ENCODE results near the gene MKS1.

Gene MKS1

GRCh38 chr17:58242171-58242784 lies 23.2 kb upstream of the MKS1 start:
- no peak for TF ChIP-seq CTCF (conservative IDR thresholded peaks at IDR 0.05; ENCODE audit: low read length)
- no peak for DNase-seq (ENCODE audit: low read depth)
- H3K4me3 ChIP-seq (ENCODE audit: low read length): no peak overlapping the region

- H3K4me3 ChIP-seq (ENCODE audit: low read length): no peak overlapping the region
- no peak for DNase-seq (ENCODE audit: low read depth)
- TF ChIP-seq CTCF (conservative IDR thresholded peaks at IDR 0.05; ENCODE audit: low read length): no peak
Measured at GRCh38 chr17:58239987-58240386, 20.9 kb upstream of the MKS1 start.

GRCh38 chr17:58238147-58238634 lies 19.1 kb upstream of the MKS1 start, which contains the start of gene LPO:
TSS of gene LPO (plus strand) at chr17:58238584. CDS start at chr17:58242980, 4,396 bp downstream.
- no peak within 1 kb of the TSS for H3K4me3 ChIP-seq (ENCODE audit: low read length)
- no peak for DNase-seq (ENCODE audit: low read depth)
- TF ChIP-seq CTCF (conservative IDR thresholded peaks at IDR 0.05; ENCODE audit: low read length): no peak

- no peak overlapping the region for H3K4me3 ChIP-seq (ENCODE audit: low read length)
- TF ChIP-seq CTCF (conservative IDR thresholded peaks at IDR 0.05; ENCODE audit: low read length): no peak
- no peak for DNase-seq (ENCODE audit: low read depth)
Measured at GRCh38 chr17:58236394-58236793, 17.3 kb upstream of the MKS1 start.

DNA sequence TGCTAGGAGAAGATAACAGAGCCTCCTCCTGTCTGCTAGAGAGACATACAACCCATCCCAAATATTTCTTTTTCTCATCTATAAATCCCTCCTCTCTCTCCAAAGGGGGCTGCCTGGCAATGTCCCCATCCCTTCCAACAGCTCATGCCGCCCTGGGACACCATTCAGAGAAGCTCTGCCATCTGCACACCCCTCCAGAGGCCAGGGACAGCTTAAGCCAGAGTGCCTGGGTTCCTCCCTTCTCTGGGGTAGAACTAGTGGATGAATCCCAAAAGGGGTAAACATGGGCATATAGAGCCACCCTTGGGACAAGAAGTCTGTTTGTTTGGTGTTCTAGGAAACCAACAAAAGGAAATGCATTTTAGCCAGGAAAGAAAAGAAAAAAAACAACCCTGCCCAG lies 16.8 kb upstream of the MKS1 start:
- no peak overlapping the region for H3K4me3 ChIP-seq (ENCODE audit: low read length)
- no peak for DNase-seq (ENCODE audit: low read depth)
- no peak for TF ChIP-seq CTCF (conservative IDR thresholded peaks at IDR 0.05; ENCODE audit: low read length)

GRCh38 chr17:58234512-58234911 lies 15.5 kb upstream of the MKS1 start:
- TF ChIP-seq CTCF (conservative IDR thresholded peaks at IDR 0.05; ENCODE audit: low read length): no peak
- DNase-seq (ENCODE audit: low read depth): no peak
- H3K4me3 ChIP-seq (ENCODE audit: low read length): no peak overlapping the region

DNA sequence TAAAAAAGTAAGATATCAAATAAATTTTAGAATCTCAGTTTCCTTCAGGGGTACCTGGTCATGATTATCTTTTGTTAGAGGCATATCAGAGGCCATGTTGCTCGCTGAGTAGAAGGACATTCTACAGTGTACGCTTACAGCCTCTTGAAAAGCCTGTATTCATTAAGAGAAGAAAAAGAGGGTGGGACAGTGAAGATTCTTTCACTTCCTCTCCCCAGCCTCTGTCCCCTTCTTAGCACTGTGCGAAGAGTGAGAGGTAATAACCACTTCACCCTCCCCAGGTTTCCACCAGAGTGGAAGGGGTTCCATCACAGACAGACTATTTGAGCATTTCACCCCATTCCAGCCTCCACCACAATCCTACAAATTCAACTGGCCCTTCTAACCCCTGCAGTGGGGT lies 14.5 kb upstream of the MKS1 start:
- no peak for TF ChIP-seq CTCF (conservative IDR thresholded peaks at IDR 0.05; ENCODE audit: low read length)
- DNase-seq (ENCODE audit: low read depth): no peak
- no peak overlapping the region for H3K4me3 ChIP-seq (ENCODE audit: low read length)

Data from AG10803 (cell line).